DMS114 treated with DMSO at 0.1 percent for 48 hours (cell line): ENCODE results near the gene CYP27C1.
"Not testable (repeated sequence)": the region's sequence is repeated elsewhere in the genome, so short reads cannot be mapped to it uniquely, and the experiment has no call there.

Experiments
- DNase-seq: peaks from one replicate; lab custom pipeline; 2025; ENCODE audit not compliant: unreplicated experiment; lab: John Stamatoyannopoulos, UW

CYP27C1 gene

GRCh38 chr2:127220102-127220767, at the start of gene CYP27C1:
CYP27C1 (minus strand) TSS chr2:127220299; CDS start chr2:127220270, 29 bp downstream.
- DNase-seq = no peak

GRCh38 chr2:127261804-127262406, 41.8 kb upstream of the CYP27C1 start:
- no peak for DNase-seq

GRCh38 chr2:127259355-127259754, 39.3 kb upstream of the CYP27C1 start:
- DNase-seq = no peak

GRCh38 chr2:127256866-127257265, 36.8 kb upstream of the CYP27C1 start:
- DNase-seq = no peak

GRCh38 chr2:127256381-127256780, 36.3 kb upstream of the CYP27C1 start:
- no peak for DNase-seq

GRCh38 chr2:127255721-127256120, 35.6 kb upstream of the CYP27C1 start:
- DNase-seq = no peak

GRCh38 chr2:127255146-127255545, 35.0 kb upstream of the CYP27C1 start:
- no peak for DNase-seq

- no peak for DNase-seq
Measured at GRCh38 chr2:127254386-127254981, 34.4 kb upstream of the CYP27C1 start.

- DNase-seq = not testable (repeated sequence)
Measured at GRCh38 chr2:127241184-127241583, 21.1 kb upstream of the CYP27C1 start.

- DNase-seq = no peak
Measured at GRCh38 chr2:127239395-127239794, 19.3 kb upstream of the CYP27C1 start.

GRCh38 chr2:127237768-127238167, 17.7 kb upstream of the CYP27C1 start:
- not testable (repeated sequence) for DNase-seq

GRCh38 chr2:127235082-127235702, 15.1 kb upstream of the CYP27C1 start:
- DNase-seq = no peak

- DNase-seq = no peak
Measured at GRCh38 chr2:127233710-127234109, 13.6 kb upstream of the CYP27C1 start.

- DNase-seq = no peak
Measured at GRCh38 chr2:127231130-127231865, 11.2 kb upstream of the CYP27C1 start.

GRCh38 chr2:127229555-127229954, 9.5 kb upstream of the CYP27C1 start:
- no peak for DNase-seq

- DNase-seq = no peak
Measured at GRCh38 chr2:127228102-127228501, 8.0 kb upstream of the CYP27C1 start.

- DNase-seq = not testable (repeated sequence)
Measured at GRCh38 chr2:127227264-127227660, 7.2 kb upstream of the CYP27C1 start.

- no peak for DNase-seq
Measured at GRCh38 chr2:127226520-127227263, 6.6 kb upstream of the CYP27C1 start.

GRCh38 chr2:127226132-127226519, 6.0 kb upstream of the CYP27C1 start:
- no peak for DNase-seq

- no peak for DNase-seq
Measured at GRCh38 chr2:127225186-127225960, 5.3 kb upstream of the CYP27C1 start.
